ENCODE data around the gene ACTN4. TPM values are rescaled to one million over a fixed set of nuclear protein-coding genes. Genes with fewer than 3 reads are reported as not detected.

The ACTN4 gene
- total and polyA plus RNA-seq, 2 donors (not counting 3 experiments of a cell fraction or from before 2014, with no cell fraction given), result 313 to 748 TPM

DNA sequence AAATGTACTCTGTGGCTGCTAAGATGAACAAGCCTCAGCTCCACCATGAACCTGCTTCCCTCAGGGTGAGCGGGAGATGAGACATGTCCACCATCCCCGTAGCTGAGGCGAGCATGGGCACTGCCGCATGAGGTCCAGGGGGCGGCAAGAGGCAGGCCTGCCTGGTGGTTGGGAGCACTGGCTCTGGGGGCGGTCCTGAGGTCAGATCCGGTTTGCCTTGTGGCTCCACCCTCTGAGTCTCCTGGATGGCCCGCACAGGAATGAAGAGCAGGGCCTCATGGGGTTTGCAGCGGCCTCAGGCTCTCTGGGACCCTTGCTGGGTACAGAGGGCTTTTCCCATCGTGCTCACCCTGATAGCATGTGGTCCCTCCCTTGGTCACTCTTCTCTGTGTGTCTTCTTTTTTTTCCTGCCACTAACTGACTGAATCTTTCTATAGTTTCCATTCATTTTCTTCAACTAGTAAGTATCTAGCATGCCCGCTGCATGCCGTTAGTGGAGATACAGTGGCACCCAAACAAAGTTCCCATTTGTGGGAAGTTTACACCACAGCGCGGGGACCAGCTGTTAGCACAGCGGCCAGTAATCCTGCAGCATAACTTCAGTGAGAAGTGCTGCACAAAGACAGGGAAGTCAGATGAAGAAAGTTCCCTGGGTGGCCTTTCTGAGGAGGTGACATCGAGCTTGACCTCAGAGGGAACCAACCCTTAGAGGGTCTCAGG, 59.5 kb downstream of the ACTN4 start:
- Histone ChIP-seq H3K4me3 (replicated peaks in 1 of 3; ENCODE audit: insufficient read depth in 1 of 3, low read depth in 1 of 3, low read length in 3 of 3) (no peak overlapping the region), H3K9ac (replicated peaks; ENCODE audit: extremely low read depth, insufficient read depth, low read length) (no peak overlapping the region), H3K4me2 (ENCODE audit: insufficient read depth, low read length) (peak overlapping the region; percentile 3), H4K20me1 (replicated peaks; ENCODE audit: control insufficient read depth, extremely low read depth, insufficient read depth, low read length) (no peaks in the 10 kb centered on the region), H2AFZ (ENCODE audit: low read depth, low read length) (no peak overlapping the region), H3K9me3 (replicated peaks; ENCODE audit: control insufficient read depth, insufficient read depth, low read length) (no peaks in the 10 kb centered on the region), H3K27ac (ENCODE audit: insufficient read depth, low read depth, low read length) (peak overlapping the region; percentile 47), H3K36me3 (ENCODE audit: control insufficient read depth in 2 of 2, extremely low read depth in 1 of 2, insufficient read depth in 2 of 2, low read length in 2 of 2) (peaks cover 26 to 76% of the 10 kb centered on the region in 2 experiments), H3K4me1 (ENCODE audit: control insufficient read depth, extremely low read depth, insufficient read depth, low read length) (peaks cover 30% of the 10 kb centered on the region), H3K79me2 (ENCODE audit: control insufficient read depth, insufficient read depth, low read length) (peaks cover 28% of the 10 kb centered on the region), H3K9me1 (replicated peaks; ENCODE audit: control insufficient read depth, extremely low read depth, insufficient read depth, low read length) (no peaks in the 10 kb centered on the region), H3K27me3 (ENCODE audit: control insufficient read depth in 2 of 2, insufficient read depth in 2 of 2, low read length in 2 of 2) (no peaks in the 10 kb centered on the region)
- TF ChIP-seq, protein P1, sequence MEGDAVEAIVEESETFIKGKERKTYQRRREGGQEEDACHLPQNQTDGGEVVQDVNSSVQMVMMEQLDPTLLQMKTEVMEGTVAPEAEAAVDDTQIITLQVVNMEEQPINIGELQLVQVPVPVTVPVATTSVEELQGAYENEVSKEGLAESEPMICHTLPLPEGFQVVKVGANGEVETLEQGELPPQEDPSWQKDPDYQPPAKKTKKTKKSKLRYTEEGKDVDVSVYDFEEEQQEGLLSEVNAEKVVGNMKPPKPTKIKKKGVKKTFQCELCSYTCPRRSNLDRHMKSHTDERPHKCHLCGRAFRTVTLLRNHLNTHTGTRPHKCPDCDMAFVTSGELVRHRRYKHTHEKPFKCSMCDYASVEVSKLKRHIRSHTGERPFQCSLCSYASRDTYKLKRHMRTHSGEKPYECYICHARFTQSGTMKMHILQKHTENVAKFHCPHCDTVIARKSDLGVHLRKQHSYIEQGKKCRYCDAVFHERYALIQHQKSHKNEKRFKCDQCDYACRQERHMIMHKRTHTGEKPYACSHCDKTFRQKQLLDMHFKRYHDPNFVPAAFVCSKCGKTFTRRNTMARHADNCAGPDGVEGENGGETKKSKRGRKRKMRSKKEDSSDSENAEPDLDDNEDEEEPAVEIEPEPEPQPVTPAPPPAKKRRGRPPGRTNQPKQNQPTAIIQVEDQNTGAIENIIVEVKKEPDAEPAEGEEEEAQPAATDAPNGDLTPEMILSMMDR (IDR thresholded peaks at IDR 0.05; ENCODE audit: extremely low read depth in 1 of 2, insufficient read depth in 1 of 2, low read depth in 1 of 2, low read length in 2 of 2), result no peak
- TF ChIP-seq EZH2 (IDR thresholded peaks at IDR 0.05; ENCODE audit: borderline replicate concordance, low read depth, low read length, severe bottlenecking) (no peak), POLR2AphosphoS5 (IDR thresholded peaks at IDR 0.05; ENCODE audit: insufficient read depth, low read depth, low read length) (no peak), JUN (IDR thresholded peaks at IDR 0.05; ENCODE audit: borderline replicate concordance, insufficient read depth, insufficient read length, low read depth) (no peak), FOS (IDR thresholded peaks at IDR 0.05; ENCODE audit: borderline replicate concordance, insufficient read depth, low read length) (no peak), GATA2 (IDR thresholded peaks at IDR 0.05; ENCODE audit: insufficient read depth, insufficient read length, low read depth, low read length) (no peak), POLR2A (IDR thresholded peaks at IDR 0.05; ENCODE audit: low read depth, low read length) (no peak), MYC (IDR thresholded peaks at IDR 0.05; ENCODE audit: low read depth, low read length) (no peak)
- TF ChIP-seq, protein P2, sequence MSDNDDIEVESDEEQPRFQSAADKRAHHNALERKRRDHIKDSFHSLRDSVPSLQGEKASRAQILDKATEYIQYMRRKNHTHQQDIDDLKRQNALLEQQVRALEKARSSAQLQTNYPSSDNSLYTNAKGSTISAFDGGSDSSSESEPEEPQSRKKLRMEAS (IDR thresholded peaks at IDR 0.05; ENCODE audit: insufficient read depth, insufficient read length), result no peak
- ChIA-PET CTCF (interaction anchor here (0.6 to 2.0 kb wide), 12 partner anchors 13 to 304 kb away, joined by 3 to 9 read pairs (median 4); partner anchors contain the start of genes ACTN4 and FAM98C), POLR2A (interaction anchor here (2.1 kb wide), 1 partner anchor 59 kb away, joined by 10 read pairs; the partner anchor contains the start of gene ACTN4)
- intact Hi-C loops (cut with micrococcal nuclease), result loop anchor here (1.0 to 10.0 kb wide), 7 partner anchors 14 to 302 kb away; partner anchors contain the start of gene FAM98C
- no TSS peak for BruUV-seq (replicated peaks)
- FAIRE-seq (peak; percentile 69), DNase-seq (ENCODE audit: low read depth, low spot score) (peak; percentile 46)
- dilution Hi-C loops (cut with MboI; ENCODE audit: extremely low pct_ligation_motif_present, low sequenced_read_pairs), result no loop called here
